Activated CD8-positive, alpha-beta memory T cell treated with anti-CD3 and anti-CD28 coated beads, Interleukin-2, amount 10 ng/mL, durations not matched to agents 7 days and 5 days (primary cell): ENCODE measurements around the gene CYB561D2. TPM values are rescaled to one million over a fixed set of nuclear protein-coding genes. Genes with fewer than 3 reads are reported as not detected.
A peak's percentile ranks its signal among the peaks of the same experiment; 100 is the strongest.

ENCODE experiments used
- ATAC-seq: fragments of 150-1000 bp; cut with Tn5 transposase; one replicate; pipeline ENCODE4 v1.10.0; 2021; ENCODE audit warnings: moderate library complexity
- CTCF ChIA-PET: fragments of 350-600 bp; sonication (Branson Sonifier 250); formaldehyde crosslinking; loops from one replicate; lab custom pipeline; 2021; ENCODE audit warnings: antibody characterized with exemption; lab: Charles Lee
- DNase-seq: peaks from one replicate; pipeline ENCODE4 v3.0.0-alpha.2; 2020
- H3K27ac Mint-ChIP-seq: one replicate; pipeline ENCODE4 v1.8.0; 2021; ENCODE audit warnings: mild to moderate bottlenecking, mixed read lengths
- H3K27me3 Mint-ChIP-seq: one replicate; pipeline ENCODE4 v1.8.0; 2021; ENCODE audit warnings: mixed read lengths
- H3K36me3 Mint-ChIP-seq: one replicate; pipeline ENCODE4 v1.8.0; 2021; ENCODE audit warnings: mild to moderate bottlenecking, mixed read lengths
- H3K4me1 Mint-ChIP-seq: one replicate; pipeline ENCODE4 v1.8.0; 2021; ENCODE audit warnings: mixed read lengths
- H3K4me3 Mint-ChIP-seq: one replicate; pipeline ENCODE4 v1.8.0; 2021; ENCODE audit warnings: mild to moderate bottlenecking, moderate library complexity, mixed read lengths
- H3K9me3 Mint-ChIP-seq: one replicate; pipeline ENCODE4 v1.8.0; 2022; ENCODE audit warnings: low read depth, mixed read lengths
- total RNA-seq, 2 experiments: library from RNA; stranded (reverse); gene quantifications; one replicate each; pipeline ENCODE4 v1.2.3, GENCODE V29; 2021

CYB561D2 gene
- total RNA-seq, 2 experiments from 2014 or later: 35.1 to 37.7 TPM

- CTCF ChIA-PET: interaction anchor here (0.7 to 9.2 kb wide), 10 partner anchors 10 to 271 kb away, joined by 3 to 91 read pairs (median 8); partner anchors contain the start of genes CISH, CYB561D2, HYAL2 and HYAL3
- no peaks in the 10 kb centered on the region for H3K27me3 Mint-ChIP-seq
- H3K4me1 Mint-ChIP-seq: peaks cover 49% of the 10 kb centered on the region
- peaks cover 46% of the 10 kb centered on the region for H3K36me3 Mint-ChIP-seq
- no peak for ATAC-seq
- H3K4me3 Mint-ChIP-seq: peak overlapping the region; percentile 92
- H3K9me3 Mint-ChIP-seq: no peaks in the 10 kb centered on the region
- no peak for DNase-seq
- peak overlapping the region; percentile 94 for H3K27ac Mint-ChIP-seq
Observed at GRCh38 chr3:50339485-50340146, 11.0 kb upstream of the CYB561D2 start.

GRCh38 chr3:50340147-50340447, 10.6 kb upstream of the CYB561D2 start:
- Mint-ChIP-seq H3K36me3 (peaks cover 44% of the 10 kb centered on the region), H3K4me1 (peaks cover 49% of the 10 kb centered on the region), H3K9me3 (no peaks in the 10 kb centered on the region), H3K27ac (peak overlapping the region; percentile 94), H3K4me3 (peak overlapping the region; percentile 92), H3K27me3 (no peaks in the 10 kb centered on the region)
- no peak for DNase-seq
- no peak for ATAC-seq
- CTCF ChIA-PET: interaction anchor here (0.7 to 9.2 kb wide), 11 partner anchors 9 to 270 kb away, joined by 3 to 91 read pairs (median 6); partner anchors contain the start of genes CISH, HYAL2, HYAL3 and NAA80

GRCh38 chr3:50340448-50341329, 10.0 kb upstream of the CYB561D2 start, which contains the start of gene RASSF1:
Gene RASSF1, minus strand, starts transcription at chr3:50340836. Its CDS starts 31 bp downstream, at chr3:50340805.
- ATAC-seq (peak; percentile 57), DNase-seq (peak; percentile 98)
- CTCF ChIA-PET: interaction anchor here (0.7 to 2.4 kb wide), 12 partner anchors 8 to 269 kb away, joined by 3 to 8 read pairs (median 4); partner anchors contain the start of genes HYAL3 and NAA80
- Mint-ChIP-seq H3K4me1 (peaks cover 49% of the 10 kb centered on the region), H3K36me3 (peaks cover 38% of the 10 kb centered on the region), H3K9me3 (no peaks in the 10 kb centered on the region), H3K27ac (peak within 1 kb of the TSS; percentile 94), H3K27me3 (no peaks in the 10 kb centered on the region), H3K4me3 (peak within 1 kb of the TSS; percentile 92)

GRCh38 chr3:50341537-50341936, 9.1 kb upstream of the CYB561D2 start:
- peak overlapping the region; percentile 94 for H3K27ac Mint-ChIP-seq
- peak; percentile 3 for ATAC-seq
- peaks cover 32% of the 10 kb centered on the region for H3K36me3 Mint-ChIP-seq
- DNase-seq: no peak
- no peaks in the 10 kb centered on the region for H3K9me3 Mint-ChIP-seq
- CTCF ChIA-PET: interaction anchor here (1.1 to 2.4 kb wide), 8 partner anchors 8 to 268 kb away, joined by 3 to 8 read pairs (median 5); partner anchors contain the start of genes HYAL3 and NAA80
- no peaks in the 10 kb centered on the region for H3K27me3 Mint-ChIP-seq
- H3K4me3 Mint-ChIP-seq: peak overlapping the region; percentile 92
- H3K4me1 Mint-ChIP-seq: peaks cover 48% of the 10 kb centered on the region

GRCh38 chr3:50341996-50342650, 8.5 kb upstream of the CYB561D2 start:
- no peak for DNase-seq
- CTCF ChIA-PET: interaction anchor here (0.7 to 2.4 kb wide), 6 partner anchors 11 to 230 kb away, joined by 3 to 6 read pairs (median 4); no protein-coding TSS in a partner anchor
- no peak for ATAC-seq
- peaks cover 29% of the 10 kb centered on the region for H3K36me3 Mint-ChIP-seq
- no peaks in the 10 kb centered on the region for H3K27me3 Mint-ChIP-seq
- H3K27ac Mint-ChIP-seq: peak overlapping the region; percentile 68
- H3K4me1 Mint-ChIP-seq: peaks cover 49% of the 10 kb centered on the region
- H3K4me3 Mint-ChIP-seq: peak overlapping the region; percentile 92
- H3K9me3 Mint-ChIP-seq: no peaks in the 10 kb centered on the region

- CTCF ChIA-PET: interaction anchor here (0.7 to 8.3 kb wide), 3 partner anchors 14 to 199 kb away, joined by 3 to 64 read pairs (median 4); no protein-coding TSS in a partner anchor
- H3K36me3 Mint-ChIP-seq: peaks cover 24% of the 10 kb centered on the region
- no peak overlapping the region for H3K4me3 Mint-ChIP-seq
- H3K4me1 Mint-ChIP-seq: peaks cover 58% of the 10 kb centered on the region
- DNase-seq: no peak
- no peaks in the 10 kb centered on the region for H3K27me3 Mint-ChIP-seq
- H3K27ac Mint-ChIP-seq: peak overlapping the region; percentile 68
- ATAC-seq: no peak
- H3K9me3 Mint-ChIP-seq: no peaks in the 10 kb centered on the region
Observed at GRCh38 chr3:50342813-50343633, 7.6 kb upstream of the CYB561D2 start.

GRCh38 chr3:50345008-50345407, 5.7 kb upstream of the CYB561D2 start:
- peak overlapping the region; percentile 55 for H3K4me3 Mint-ChIP-seq
- peaks cover 14% of the 10 kb centered on the region for H3K36me3 Mint-ChIP-seq
- H3K9me3 Mint-ChIP-seq: no peaks in the 10 kb centered on the region
- no peaks in the 10 kb centered on the region for H3K27me3 Mint-ChIP-seq
- ATAC-seq (no peak), DNase-seq (no peak)
- CTCF ChIA-PET: interaction anchor here (1.0 to 8.3 kb wide), 6 partner anchors 8 to 228 kb away, joined by 3 to 64 read pairs (median 3); no protein-coding TSS in a partner anchor
- peaks cover 78% of the 10 kb centered on the region for H3K4me1 Mint-ChIP-seq
- no peak overlapping the region for H3K27ac Mint-ChIP-seq

- Mint-ChIP-seq H3K4me3 (peak within 1 kb of the TSS; percentile 55), H3K27me3 (no peaks in the 10 kb centered on the region), H3K4me1 (peaks cover 84% of the 10 kb centered on the region), H3K27ac (peak within 1 kb of the TSS; percentile 70), H3K9me3 (no peaks in the 10 kb centered on the region), H3K36me3 (peaks cover 12% of the 10 kb centered on the region)
- DNase-seq: peak; percentile 87
- ATAC-seq: peak; percentile 21
- CTCF ChIA-PET: interaction anchor here (1.3 to 8.3 kb wide), 5 partner anchors 8 to 227 kb away, joined by 3 to 64 read pairs (median 6); no protein-coding TSS in a partner anchor
Observed at GRCh38 chr3:50345586-50346234, 5.0 kb upstream of the CYB561D2 start, which contains the start of gene ZMYND10. Gene ZMYND10, minus strand, starts transcription at chr3:50345732. Its CDS starts 153 bp downstream, at chr3:50345579.

- CTCF ChIA-PET: interaction anchor here (0.6 to 8.3 kb wide), 19 partner anchors 10 to 266 kb away, joined by 3 to 64 read pairs (median 4); partner anchors contain the start of genes HEMK1, HYAL3, NAA80 and TUSC2
- peaks cover 13% of the 10 kb centered on the region for H3K36me3 Mint-ChIP-seq
- peaks cover 79% of the 10 kb centered on the region for H3K4me1 Mint-ChIP-seq
- no peak overlapping the region for H3K4me3 Mint-ChIP-seq
- DNase-seq: peak; percentile 86
- no peaks in the 10 kb centered on the region for H3K27me3 Mint-ChIP-seq
- H3K9me3 Mint-ChIP-seq: no peaks in the 10 kb centered on the region
- H3K27ac Mint-ChIP-seq: peak overlapping the region; percentile 67
- ATAC-seq: no peak
Observed at GRCh38 chr3:50347187-50347813, 3.4 kb upstream of the CYB561D2 start.

GRCh38 chr3:50350213-50350526, 492 bp upstream of the CYB561D2 start:
- CTCF ChIA-PET: interaction anchor here (0.6 to 8.3 kb wide), 12 partner anchors 10 to 262 kb away, joined by 3 to 64 read pairs (median 4); partner anchors contain the start of genes C3orf18, CISH, HEMK1 and TMEM115
- H3K27ac Mint-ChIP-seq: peak overlapping the region; percentile 97
- peak overlapping the region; percentile 93 for H3K4me3 Mint-ChIP-seq
- DNase-seq: no peak
- peaks cover 21% of the 10 kb centered on the region for H3K36me3 Mint-ChIP-seq
- H3K9me3 Mint-ChIP-seq: no peaks in the 10 kb centered on the region
- no peak for ATAC-seq
- peaks cover 67% of the 10 kb centered on the region for H3K4me1 Mint-ChIP-seq
- H3K27me3 Mint-ChIP-seq: no peaks in the 10 kb centered on the region

- peaks cover 65% of the 10 kb centered on the region for H3K4me1 Mint-ChIP-seq
- peaks cover 22% of the 10 kb centered on the region for H3K36me3 Mint-ChIP-seq
- H3K9me3 Mint-ChIP-seq: no peaks in the 10 kb centered on the region
- no peak for ATAC-seq
- CTCF ChIA-PET: interaction anchor here (1.2 to 8.3 kb wide), 6 partner anchors 8 to 191 kb away, joined by 3 to 64 read pairs (median 6); partner anchors contain the start of gene TMEM115
- H3K4me3 Mint-ChIP-seq: peak overlapping the region; percentile 93
- no peaks in the 10 kb centered on the region for H3K27me3 Mint-ChIP-seq
- H3K27ac Mint-ChIP-seq: peak overlapping the region; percentile 97
- DNase-seq: no peak
Observed at GRCh38 chr3:50351323-50351697, 648 bp downstream of the CYB561D2 start.
